HG03159 (cell line): ENCODE results near the gene ATP8B3.

Source experiments
- ATAC-seq: cut with Tn5 transposase; IDR thresholded peaks from one replicate; pipeline ENCODE4 v1.9.1; 2021; ENCODE audit warnings: mild to moderate bottlenecking, moderate library complexity; ENCODE audit not compliant: unreplicated experiment

The ATP8B3 gene

GRCh38 chr19:1837222-1837565 is 25.1 kb upstream of the ATP8B3 start:
- ATAC-seq: no peak

GRCh38 chr19:1836458-1837221 is 24.6 kb upstream of the ATP8B3 start:
- ATAC-seq: no peak

GRCh38 chr19:1833540-1833939 is 21.5 kb upstream of the ATP8B3 start:
- ATAC-seq: no peak

- ATAC-seq: no peak
Measured at GRCh38 chr19:1832046-1832663, 20.1 kb upstream of the ATP8B3 start.

GRCh38 chr19:1830978-1831377 is 18.9 kb upstream of the ATP8B3 start:
- ATAC-seq: no peak

- ATAC-seq: no peak
Measured at GRCh38 chr19:1830568-1830967, 18.5 kb upstream of the ATP8B3 start.

GRCh38 chr19:1829958-1830357 is 17.9 kb upstream of the ATP8B3 start:
- no peak for ATAC-seq

- ATAC-seq: no peak
Measured at GRCh38 chr19:1828279-1829238, 16.5 kb upstream of the ATP8B3 start.

GRCh38 chr19:1827566-1828278 is 15.6 kb upstream of the ATP8B3 start:
- no peak for ATAC-seq

GRCh38 chr19:1826557-1827521 is 14.8 kb upstream of the ATP8B3 start:
- no peak for ATAC-seq

- no peak for ATAC-seq
Measured at GRCh38 chr19:1825909-1826556, 14.0 kb upstream of the ATP8B3 start.

- no peak for ATAC-seq
Measured at GRCh38 chr19:1824252-1824622, 12.2 kb upstream of the ATP8B3 start.

- ATAC-seq: no peak
Measured at GRCh38 chr19:1823539-1824251, 11.6 kb upstream of the ATP8B3 start.

GRCh38 chr19:1823020-1823419 is 10.9 kb upstream of the ATP8B3 start:
- no peak for ATAC-seq

GRCh38 chr19:1822210-1822609 is 10.1 kb upstream of the ATP8B3 start:
- ATAC-seq: no peak

GRCh38 chr19:1819341-1820255 is 7.5 kb upstream of the ATP8B3 start:
- ATAC-seq: no peak

GRCh38 chr19:1818549-1819195 is 6.6 kb upstream of the ATP8B3 start:
- no peak for ATAC-seq
